ENCODE measurements around the gene PURA.
A peak's percentile ranks its signal among the peaks of the same experiment; 100 is the strongest.

PURA gene

GRCh38 chr5:140113699-140114263, at the start of gene PURA:
Gene PURA, plus strand, starts transcription at chr5:140114109. Its CDS starts 73 bp downstream, at chr5:140114182.
- peak within 1 kb of the TSS; percentile 80 for H3K4me3 ChIP-seq (replicated peaks; ENCODE audit: low read depth, low read length)
- TF ChIP-seq, protein P1, sequence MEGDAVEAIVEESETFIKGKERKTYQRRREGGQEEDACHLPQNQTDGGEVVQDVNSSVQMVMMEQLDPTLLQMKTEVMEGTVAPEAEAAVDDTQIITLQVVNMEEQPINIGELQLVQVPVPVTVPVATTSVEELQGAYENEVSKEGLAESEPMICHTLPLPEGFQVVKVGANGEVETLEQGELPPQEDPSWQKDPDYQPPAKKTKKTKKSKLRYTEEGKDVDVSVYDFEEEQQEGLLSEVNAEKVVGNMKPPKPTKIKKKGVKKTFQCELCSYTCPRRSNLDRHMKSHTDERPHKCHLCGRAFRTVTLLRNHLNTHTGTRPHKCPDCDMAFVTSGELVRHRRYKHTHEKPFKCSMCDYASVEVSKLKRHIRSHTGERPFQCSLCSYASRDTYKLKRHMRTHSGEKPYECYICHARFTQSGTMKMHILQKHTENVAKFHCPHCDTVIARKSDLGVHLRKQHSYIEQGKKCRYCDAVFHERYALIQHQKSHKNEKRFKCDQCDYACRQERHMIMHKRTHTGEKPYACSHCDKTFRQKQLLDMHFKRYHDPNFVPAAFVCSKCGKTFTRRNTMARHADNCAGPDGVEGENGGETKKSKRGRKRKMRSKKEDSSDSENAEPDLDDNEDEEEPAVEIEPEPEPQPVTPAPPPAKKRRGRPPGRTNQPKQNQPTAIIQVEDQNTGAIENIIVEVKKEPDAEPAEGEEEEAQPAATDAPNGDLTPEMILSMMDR (IDR thresholded peaks at IDR 0.05; ENCODE audit: low read depth, low read length, missing control alignments), result no peak
- DNase-seq (ENCODE audit: extremely low read depth, low read depth), result peak; percentile 80

- TF ChIP-seq, protein P1 (IDR thresholded peaks at IDR 0.05; ENCODE audit: low read depth, low read length, missing control alignments), result no peak
- H3K4me3 ChIP-seq (replicated peaks; ENCODE audit: low read depth, low read length), result no peak overlapping the region
- no peak for DNase-seq (ENCODE audit: extremely low read depth, low read depth)
Observed at GRCh38 chr5:140072812-140073211, 41.1 kb upstream of the PURA start.

GRCh38 chr5:140073296-140073695, 40.6 kb upstream of the PURA start:
- no peak for DNase-seq (ENCODE audit: extremely low read depth, low read depth)
- H3K4me3 ChIP-seq (replicated peaks; ENCODE audit: low read depth, low read length), result no peak overlapping the region
- TF ChIP-seq, protein P1 (IDR thresholded peaks at IDR 0.05; ENCODE audit: low read depth, low read length, missing control alignments), result no peak

DNA sequence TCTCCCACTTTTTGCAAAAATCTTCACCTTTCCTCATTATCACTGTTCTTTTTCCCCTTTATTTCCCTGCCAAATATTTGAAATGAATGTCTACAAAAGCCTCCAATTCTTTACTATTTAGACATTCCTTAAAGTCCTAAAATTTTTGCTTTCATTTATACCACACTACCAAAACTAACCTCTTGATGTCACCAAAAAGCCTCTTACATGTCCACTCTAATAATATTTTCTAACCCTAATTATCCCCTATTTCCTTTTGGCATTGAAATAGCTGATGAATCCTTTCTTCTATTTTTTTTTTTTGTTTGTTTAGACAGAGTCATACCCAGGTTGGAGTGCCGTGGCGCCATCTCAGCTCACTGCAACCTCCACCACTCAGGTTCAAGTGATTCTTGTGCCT, 38.5 kb upstream of the PURA start:
- TF ChIP-seq, protein P1 (IDR thresholded peaks at IDR 0.05; ENCODE audit: low read depth, low read length, missing control alignments), result no peak
- no peak for DNase-seq (ENCODE audit: extremely low read depth, low read depth)
- no peak overlapping the region for H3K4me3 ChIP-seq (replicated peaks; ENCODE audit: low read depth, low read length)

DNA sequence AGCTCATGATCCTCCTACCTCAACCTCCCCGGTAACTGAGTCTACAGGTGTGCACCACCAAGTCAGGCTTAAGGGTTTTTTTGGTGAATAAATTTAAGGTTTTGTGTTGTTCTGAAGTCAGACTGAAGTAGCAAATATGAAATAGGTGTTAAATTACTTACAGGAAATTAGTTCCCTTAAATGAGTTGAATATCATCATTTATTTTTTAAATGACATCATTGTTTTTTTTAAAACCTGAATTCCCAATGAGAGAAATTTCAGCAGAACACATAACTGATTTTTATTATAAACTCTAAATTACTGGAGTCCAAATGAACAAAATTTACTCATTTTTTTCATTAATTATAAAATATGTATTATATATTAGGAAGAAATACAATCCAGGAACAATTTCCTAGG, 37.8 kb upstream of the PURA start:
- no peak for DNase-seq (ENCODE audit: extremely low read depth, low read depth)
- TF ChIP-seq, protein P1 (IDR thresholded peaks at IDR 0.05; ENCODE audit: low read depth, low read length, missing control alignments), result no peak
- H3K4me3 ChIP-seq (replicated peaks; ENCODE audit: low read depth, low read length), result no peak overlapping the region

GRCh38 chr5:140076788-140077187, 37.1 kb upstream of the PURA start:
- no peak overlapping the region for H3K4me3 ChIP-seq (replicated peaks; ENCODE audit: low read depth, low read length)
- TF ChIP-seq, protein P1 (IDR thresholded peaks at IDR 0.05; ENCODE audit: low read depth, low read length, missing control alignments), result no peak
- no peak for DNase-seq (ENCODE audit: extremely low read depth, low read depth)

DNA sequence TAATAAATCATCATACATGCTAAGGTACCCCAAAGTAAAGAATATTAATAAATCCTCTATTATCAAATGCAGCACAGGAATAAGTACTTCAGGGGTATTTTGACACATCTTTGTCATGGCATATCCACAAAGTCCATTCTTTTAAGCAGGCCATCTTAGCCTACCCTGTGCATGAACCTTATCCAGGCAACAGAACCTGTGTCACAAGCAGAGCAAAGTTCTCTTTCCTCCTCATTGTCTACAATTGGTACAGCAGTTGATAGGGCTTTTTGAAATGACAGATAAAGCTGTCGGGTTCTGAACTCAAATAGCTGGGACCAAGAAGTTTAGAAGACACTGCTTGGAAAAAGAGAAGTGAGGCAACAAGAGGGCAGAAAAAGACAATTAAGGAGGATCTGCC, 30.8 kb upstream of the PURA start:
- no peak for DNase-seq (ENCODE audit: extremely low read depth, low read depth)
- TF ChIP-seq, protein P1 (IDR thresholded peaks at IDR 0.05; ENCODE audit: low read depth, low read length, missing control alignments), result no peak

More for the DNA sequence above, 30.8 kb upstream of the PURA start:
- no peak overlapping the region for H3K4me3 ChIP-seq (replicated peaks; ENCODE audit: low read depth, low read length)

Data from HFF-Myc (cell line).